Retinal pigment epithelial cell (primary cell): ENCODE data around the gene TP53RK.
A peak's percentile ranks its signal among the peaks of the same experiment; 100 is the strongest.

Experiments
- DNase-seq: peaks from one replicate; pipeline ENCODE4 v3.0.0-alpha.2; 2010; ENCODE audit warnings: low read depth
- H3K4me3 ChIP-seq: 2 replicates; pipeline ENCODE4 v1.5.1; 2011; ENCODE audit warnings: mild to moderate bottlenecking, low read length, control low read depth, moderate library complexity
- CTCF ChIP-seq: conservative IDR thresholded peaks from 2 replicates; pipeline ENCODE4 v1.5.1; 2011; ENCODE audit warnings: low read depth, low read length, control low read depth, inconsistent platforms

TP53RK gene

DNA sequence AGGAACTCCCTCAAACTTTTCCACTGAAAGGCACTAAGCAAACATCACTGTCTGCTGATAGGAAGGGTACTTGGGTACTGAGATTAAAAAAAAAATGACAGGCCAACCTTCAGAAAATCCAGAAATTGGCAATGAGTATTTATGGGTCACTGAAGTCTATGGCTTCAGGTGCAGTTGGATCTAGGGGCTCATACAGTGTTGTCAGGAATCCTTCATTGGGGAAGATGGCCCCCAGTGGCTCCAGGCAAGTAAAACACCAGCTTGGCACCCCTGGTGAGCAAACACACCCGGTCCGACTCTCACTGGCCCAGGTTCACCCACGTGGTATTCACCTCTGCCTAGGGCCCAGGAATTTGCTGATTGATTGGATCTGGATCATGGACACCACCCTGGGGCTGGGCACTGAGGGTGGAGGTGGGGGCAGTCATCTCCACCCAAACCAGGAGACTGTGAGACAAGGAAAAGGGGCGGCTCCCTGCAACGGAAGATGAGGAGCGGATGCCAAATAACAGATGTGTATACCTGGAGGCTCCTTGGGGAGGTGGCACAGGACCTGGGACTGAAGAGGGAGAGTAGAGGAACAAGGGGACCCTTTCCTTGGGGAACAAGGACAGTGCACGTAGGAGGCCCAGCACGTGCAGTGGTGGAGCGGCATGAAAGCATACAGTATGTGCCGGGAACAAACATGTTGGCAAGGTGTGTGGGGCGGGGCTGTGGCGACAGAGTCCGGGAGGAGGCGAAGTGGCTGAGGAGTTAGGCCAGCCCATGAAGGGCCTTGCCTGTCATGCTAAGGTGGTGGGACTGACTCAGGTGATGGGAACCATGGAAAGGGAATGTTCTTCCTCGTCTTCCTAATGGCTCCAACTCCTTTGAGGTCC is 25.0 kb upstream of the TP53RK start:
- TF ChIP-seq CTCF: no peak
- no peak overlapping the region for H3K4me3 ChIP-seq
- no peak for DNase-seq

DNA sequence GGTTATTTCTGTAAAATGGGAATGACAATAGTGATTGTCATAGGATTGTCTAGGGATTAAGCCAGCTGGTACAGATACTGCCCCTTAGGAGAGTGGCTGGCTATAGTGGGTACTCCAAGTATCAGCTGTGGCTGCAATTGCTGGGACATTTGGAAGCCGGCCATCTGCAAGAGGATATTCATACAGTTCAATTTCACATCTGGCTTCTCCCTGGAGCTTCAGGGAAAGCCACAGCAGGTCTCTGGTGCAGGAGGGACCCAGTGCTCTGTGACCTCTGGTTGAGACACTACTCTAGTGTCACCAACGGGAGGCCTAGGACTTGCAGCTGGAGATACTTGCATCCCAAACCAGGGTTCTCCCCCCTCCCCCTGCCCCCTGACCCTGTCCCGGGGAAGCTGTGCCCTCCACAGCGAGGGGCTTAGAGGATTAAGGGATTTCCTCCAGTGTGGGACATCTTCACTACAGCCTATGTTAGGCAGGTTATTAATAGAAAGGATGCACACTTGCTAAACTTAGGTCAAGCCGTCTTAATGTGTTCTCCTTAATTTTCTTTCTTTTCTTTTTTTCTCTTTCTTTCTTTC is 22.9 kb upstream of the TP53RK start:
- no peak for DNase-seq
- no peak for TF ChIP-seq CTCF
- H3K4me3 ChIP-seq: no peak overlapping the region

GRCh38 chr20:46710153-46710913 is 21.1 kb upstream of the TP53RK start:
- TF ChIP-seq CTCF: no peak
- peak overlapping the region; percentile 70 for H3K4me3 ChIP-seq
- no peak for DNase-seq

DNA sequence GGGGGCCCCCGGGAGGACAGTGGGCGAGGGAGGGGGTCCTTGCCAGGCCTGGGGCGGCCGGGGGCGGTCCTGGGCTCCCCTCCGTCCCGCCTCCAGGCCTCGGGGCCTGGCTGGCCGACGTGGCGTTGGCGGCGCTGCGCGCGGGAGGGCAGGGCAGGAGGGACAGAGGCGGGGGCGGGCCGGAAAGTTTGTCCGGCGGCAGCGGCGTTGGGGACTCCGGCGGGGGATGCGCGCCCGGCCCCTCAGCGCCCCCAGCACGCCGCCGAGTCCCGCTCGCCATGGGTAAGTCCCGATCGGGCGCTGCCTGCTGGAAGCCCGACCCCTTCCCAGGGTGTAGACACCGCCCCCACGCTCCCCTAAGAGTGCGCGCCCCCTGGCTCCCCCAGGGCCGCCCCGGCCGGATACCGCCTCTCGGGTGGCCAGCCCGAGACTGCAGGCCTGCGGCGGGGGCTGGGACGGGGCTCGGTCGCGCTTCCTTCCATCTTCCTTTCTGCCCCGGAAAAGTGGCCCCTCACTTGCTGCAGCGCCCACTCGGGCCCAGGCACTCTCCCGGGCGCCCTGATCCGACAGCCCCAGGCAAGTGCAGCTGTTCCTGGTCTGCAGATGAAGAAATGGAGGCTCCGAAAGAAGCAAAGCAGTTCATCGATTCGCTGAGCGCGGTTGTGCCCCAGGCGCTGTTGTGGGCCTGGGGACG is 20.4 kb upstream of the TP53RK start, which contains the start of gene SLC2A10:
Gene SLC2A10, plus strand, starts transcription at position 191 of the 694 bp plus-strand sequence. Its CDS starts 88 bp downstream, at position 279.
- TF ChIP-seq CTCF: no peak
- no peak for DNase-seq
- peak within 1 kb of the TSS; percentile 70 for H3K4me3 ChIP-seq

DNA sequence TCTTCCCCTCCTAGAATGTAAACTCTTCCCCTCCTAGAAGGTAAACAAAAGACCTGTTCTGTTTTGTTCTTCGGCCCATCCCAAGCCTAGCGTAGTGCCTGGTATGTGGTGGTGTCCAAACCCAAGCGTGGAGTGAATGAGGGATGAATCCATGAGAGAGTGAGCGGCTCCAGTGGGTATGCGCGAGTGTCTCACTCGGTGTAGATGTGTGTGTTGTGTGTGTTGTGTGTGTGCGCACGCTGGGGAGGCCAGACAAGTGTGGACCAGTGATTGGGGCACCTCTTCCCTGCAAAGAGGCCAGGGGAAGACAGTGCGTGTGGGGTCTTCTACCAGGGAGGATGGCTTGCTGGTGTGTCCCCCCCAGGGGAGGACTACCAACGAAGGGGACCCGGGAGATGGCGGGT is 19.8 kb upstream of the TP53RK start:
- DNase-seq: no peak
- no peak for TF ChIP-seq CTCF
- H3K4me3 ChIP-seq: no peak overlapping the region

- no peak overlapping the region for H3K4me3 ChIP-seq
- TF ChIP-seq CTCF: peak; percentile 62
- DNase-seq: no peak
Observed at GRCh38 chr20:46708172-46708860, 19.1 kb upstream of the TP53RK start.
